Loucy (cell line): ENCODE measurements around the gene DYNC1LI1.

Experiments
- H2AFZ ChIP-seq: fragments of 200-600 bp; sonication (generic); 2 replicates; pipeline ENCODE4 v1.6.0; 2016; ENCODE audit warnings: antibody characterized with exemption, mild to moderate bottlenecking, low read length, moderate library complexity
- H3F3A ChIP-seq: fragments of 200-600 bp; 2 replicates; pipeline ENCODE4 v1.6.0; 2016; ENCODE audit warnings: antibody characterized with exemption, low read depth, mild to moderate bottlenecking
- H3K27me3 ChIP-seq: fragments of 200-600 bp; sonication (generic); 2 replicates; pipeline ENCODE4 v1.6.1; 2014; ENCODE audit warnings: low read length, mild to moderate bottlenecking; ENCODE audit not compliant: insufficient read depth, poor library complexity, severe bottlenecking
- H3K36me3 ChIP-seq: fragments of 200-600 bp; sonication (generic); 2 replicates; pipeline ENCODE4 v1.6.1; 2016; ENCODE audit warnings: low read length; ENCODE audit not compliant: insufficient read depth
- H3K4me1 ChIP-seq: fragments of 200-600 bp; sonication (generic); 2 replicates; pipeline ENCODE4 v1.5.1; 2014; ENCODE audit warnings: low read length, mild to moderate bottlenecking; ENCODE audit not compliant: insufficient read depth, poor library complexity, severe bottlenecking
- H3K4me2 ChIP-seq: fragments of 200-600 bp; sonication (generic); 2 replicates; pipeline ENCODE4 v1.6.0; 2014; ENCODE audit warnings: antibody characterized with exemption, low read length, low read depth, mild to moderate bottlenecking; ENCODE audit not compliant: poor library complexity, severe bottlenecking
- H3K4me3 ChIP-seq: fragments of 200-600 bp; sonication (generic); 2 replicates; pipeline ENCODE4 v1.5.1; 2014; ENCODE audit warnings: low read length, mild to moderate bottlenecking, mixed read lengths; ENCODE audit not compliant: poor library complexity, severe bottlenecking
- H3K79me2 ChIP-seq: fragments of 200-600 bp; sonication (generic); 2 replicates; pipeline ENCODE4 v1.6.1; 2014; ENCODE audit warnings: low read length; ENCODE audit not compliant: insufficient read depth
- H3K9ac ChIP-seq: fragments of 200-600 bp; sonication (generic); 2 replicates; pipeline ENCODE4 v1.6.0; 2014; ENCODE audit warnings: mild to moderate bottlenecking, low read depth, low read length, moderate library complexity; ENCODE audit not compliant: poor library complexity, severe bottlenecking
- H3K9me2 ChIP-seq: fragments of 200-600 bp; sonication (generic); replicated peaks from 2 replicates; pipeline ENCODE4 v1.6.1; 2016; ENCODE audit warnings: low read depth, low read length, mixed read lengths
- H3K9me3 ChIP-seq: fragments of 200-600 bp; sonication (generic); 2 replicates; pipeline ENCODE4 v1.6.1; 2014; ENCODE audit warnings: mild to moderate bottlenecking, antibody characterized with exemption, low read length, low read depth; ENCODE audit not compliant: insufficient read depth
- H4K20me1 ChIP-seq: fragments of 200-600 bp; sonication (generic); 2 replicates; pipeline ENCODE4 v1.6.0; 2014; ENCODE audit warnings: antibody characterized with exemption, low read length, mild to moderate bottlenecking; ENCODE audit not compliant: insufficient read depth, poor library complexity, severe bottlenecking
- EZH2phosphoT487 ChIP-seq: fragments of 200-600 bp; IDR thresholded peaks from 2 replicates; pipeline ENCODE4 v1.6.1; 2018; ENCODE audit warnings: antibody characterized with exemption, mild to moderate bottlenecking, moderate library complexity, borderline replicate concordance
- TF ChIP-seq, protein P1 (sequence below): fragments of 200-600 bp; sonication (generic); conservative IDR thresholded peaks from 2 replicates; pipeline ENCODE4 v1.5.1; 2014; ENCODE audit warnings: mild to moderate bottlenecking, antibody characterized with exemption, low read length

Gene DYNC1LI1

DNA sequence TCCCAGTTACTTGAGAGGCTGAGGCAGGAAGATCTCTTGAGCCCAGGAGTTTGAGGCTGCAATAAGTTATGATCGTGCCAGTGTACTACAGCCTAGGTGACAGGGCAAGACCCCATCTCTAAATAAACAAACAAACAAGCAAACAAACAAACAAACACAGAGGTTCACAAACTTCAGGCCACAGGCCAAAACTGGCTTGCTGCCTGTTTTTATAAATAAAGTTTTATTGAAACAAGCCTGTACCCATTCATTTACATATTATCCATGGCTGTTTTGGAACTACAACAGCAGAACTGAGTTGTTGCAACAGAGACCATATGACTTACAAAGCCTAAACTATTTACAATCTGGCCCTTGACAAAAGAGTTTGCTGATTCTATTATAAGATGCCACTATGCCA, 6.5 kb downstream of the DYNC1LI1 start:
- Histone ChIP-seq H3K79me2 (peaks cover 95% of the 10 kb centered on the region), H3K4me3 (no peak overlapping the region), H3K9ac (no peak overlapping the region), H3K9me2 (no peaks in the 10 kb centered on the region), H3K4me2 (peak overlapping the region; percentile 28), H2AFZ (no peak overlapping the region), H3K9me3 (no peaks in the 10 kb centered on the region), H3F3A (peaks cover 3% of the 10 kb centered on the region; the same call in 1 of the 2 replicates), H3K4me1 (peaks cover 37% of the 10 kb centered on the region), H4K20me1 (peaks cover 66% of the 10 kb centered on the region), H3K36me3 (peaks cover 5% of the 10 kb centered on the region; the same call in 1 of the 2 replicates), H3K27me3 (no peaks in the 10 kb centered on the region)
- TF ChIP-seq, protein P1, sequence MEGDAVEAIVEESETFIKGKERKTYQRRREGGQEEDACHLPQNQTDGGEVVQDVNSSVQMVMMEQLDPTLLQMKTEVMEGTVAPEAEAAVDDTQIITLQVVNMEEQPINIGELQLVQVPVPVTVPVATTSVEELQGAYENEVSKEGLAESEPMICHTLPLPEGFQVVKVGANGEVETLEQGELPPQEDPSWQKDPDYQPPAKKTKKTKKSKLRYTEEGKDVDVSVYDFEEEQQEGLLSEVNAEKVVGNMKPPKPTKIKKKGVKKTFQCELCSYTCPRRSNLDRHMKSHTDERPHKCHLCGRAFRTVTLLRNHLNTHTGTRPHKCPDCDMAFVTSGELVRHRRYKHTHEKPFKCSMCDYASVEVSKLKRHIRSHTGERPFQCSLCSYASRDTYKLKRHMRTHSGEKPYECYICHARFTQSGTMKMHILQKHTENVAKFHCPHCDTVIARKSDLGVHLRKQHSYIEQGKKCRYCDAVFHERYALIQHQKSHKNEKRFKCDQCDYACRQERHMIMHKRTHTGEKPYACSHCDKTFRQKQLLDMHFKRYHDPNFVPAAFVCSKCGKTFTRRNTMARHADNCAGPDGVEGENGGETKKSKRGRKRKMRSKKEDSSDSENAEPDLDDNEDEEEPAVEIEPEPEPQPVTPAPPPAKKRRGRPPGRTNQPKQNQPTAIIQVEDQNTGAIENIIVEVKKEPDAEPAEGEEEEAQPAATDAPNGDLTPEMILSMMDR, result no peak
- TF ChIP-seq EZH2phosphoT487, result no peak

GRCh38 chr3:32562640-32563039, 8.0 kb downstream of the DYNC1LI1 start:
- Histone ChIP-seq H3K4me1 (peaks cover 23% of the 10 kb centered on the region), H3K4me3 (no peak overlapping the region), H3K4me2 (peak overlapping the region; percentile 35), H3K36me3 (peaks cover 5% of the 10 kb centered on the region; the same call in 1 of the 2 replicates), H4K20me1 (peaks cover 65% of the 10 kb centered on the region), H3K9ac (no peak overlapping the region), H2AFZ (no peak overlapping the region), H3K79me2 (peaks cover 94% of the 10 kb centered on the region), H3K9me3 (no peaks in the 10 kb centered on the region), H3K9me2 (no peaks in the 10 kb centered on the region), H3F3A (no peaks in the 10 kb centered on the region), H3K27me3 (no peaks in the 10 kb centered on the region)
- TF ChIP-seq EZH2phosphoT487, result no peak
- TF ChIP-seq, protein P1, result no peak

- no peaks in the 10 kb centered on the region for H3K9me2 ChIP-seq
- H3K9me3 ChIP-seq, result no peaks in the 10 kb centered on the region
Measured at GRCh38 chr3:32557640-32558352, 12.9 kb downstream of the DYNC1LI1 start.

More at GRCh38 chr3:32557640-32558352, 12.9 kb downstream of the DYNC1LI1 start:
- H4K20me1 ChIP-seq, result peaks cover 73% of the 10 kb centered on the region
- H3K4me2 ChIP-seq, result no peak overlapping the region
- no peak overlapping the region for H3K4me3 ChIP-seq
- peaks cover 7% of the 10 kb centered on the region for H3K4me1 ChIP-seq
- no peak overlapping the region for H3K9ac ChIP-seq
- no peaks in the 10 kb centered on the region for H3K27me3 ChIP-seq
- no peak for TF ChIP-seq EZH2phosphoT487
- TF ChIP-seq, protein P1, result no peak
- H3K36me3 ChIP-seq, result no peaks in the 10 kb centered on the region
- no peaks in the 10 kb centered on the region for H3F3A ChIP-seq
- H2AFZ ChIP-seq, result no peak overlapping the region
- H3K79me2 ChIP-seq, result peaks cover 94% of the 10 kb centered on the region
